NT2/D1 (cell line): ENCODE measurements around the gene SMG1.
"Not testable (repeated sequence)": the region's sequence is repeated elsewhere in the genome, so short reads cannot be mapped to it uniquely, and the experiment has no call there.

Source experiments
- YY1 ChIP-seq: IDR thresholded peaks from 2 replicates; pipeline ENCODE4 v1.6.1; 2011; ENCODE audit not compliant: insufficient read length, insufficient read depth
- ZNF274 ChIP-seq: IDR thresholded peaks from 2 replicates; pipeline ENCODE4 v1.6.1; 2011; ENCODE audit warnings: mild to moderate bottlenecking, low read depth, low read length

GRCh38 chr16:18956658-18957241 lies 30.5 kb upstream of the SMG1 start:
- TF ChIP-seq ZNF274, YY1: not testable (repeated sequence)
